Hepatocyte (in vitro differentiated cells): ENCODE data around the gene TIRAP.

Experiments
- EZH2 ChIP-seq: fragments of 200-600 bp; sonication (generic); IDR thresholded peaks from 2 replicates; pipeline ENCODE4 v1.6.1; 2016; ENCODE audit warnings: antibody characterized with exemption, mild to moderate bottlenecking, borderline replicate concordance
- EZH2phosphoT487 ChIP-seq: fragments of 200-600 bp; sonication (generic); IDR thresholded peaks from one replicate; pipeline ENCODE4 v1.6.1; 2018; ENCODE audit warnings: antibody characterized with exemption, mild to moderate bottlenecking, low read depth, moderate library complexity; ENCODE audit not compliant: unreplicated experiment, severe bottlenecking
- TF ChIP-seq, protein P1 (sequence below): fragments of 200-600 bp; sonication (generic); IDR thresholded peaks from 2 replicates; pipeline ENCODE4 v1.5.1; 2016; ENCODE audit warnings: antibody characterized with exemption, mild to moderate bottlenecking; ENCODE audit not compliant: poor library complexity

DNA sequence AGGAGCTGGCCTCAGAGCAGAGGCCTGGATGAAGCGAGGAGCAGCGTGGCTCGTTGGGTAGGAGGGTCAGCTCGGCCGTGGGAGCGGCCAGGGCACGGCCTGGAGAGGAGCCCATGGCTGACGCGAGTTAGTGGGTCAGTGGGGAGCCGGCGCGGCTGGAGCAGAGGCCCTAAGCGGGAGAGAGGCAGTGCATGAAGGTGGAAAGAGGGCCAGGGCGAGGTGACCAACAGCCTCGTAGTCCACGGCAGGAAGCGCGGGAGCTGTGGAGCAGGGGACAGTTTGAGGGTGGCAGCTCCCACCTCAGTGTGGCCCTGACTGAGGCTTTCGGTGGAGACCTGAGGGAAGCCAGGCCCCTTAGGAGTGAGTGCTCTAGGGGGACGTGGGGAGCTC, 45.1 kb downstream of the TIRAP start:
- TF ChIP-seq, protein P1, sequence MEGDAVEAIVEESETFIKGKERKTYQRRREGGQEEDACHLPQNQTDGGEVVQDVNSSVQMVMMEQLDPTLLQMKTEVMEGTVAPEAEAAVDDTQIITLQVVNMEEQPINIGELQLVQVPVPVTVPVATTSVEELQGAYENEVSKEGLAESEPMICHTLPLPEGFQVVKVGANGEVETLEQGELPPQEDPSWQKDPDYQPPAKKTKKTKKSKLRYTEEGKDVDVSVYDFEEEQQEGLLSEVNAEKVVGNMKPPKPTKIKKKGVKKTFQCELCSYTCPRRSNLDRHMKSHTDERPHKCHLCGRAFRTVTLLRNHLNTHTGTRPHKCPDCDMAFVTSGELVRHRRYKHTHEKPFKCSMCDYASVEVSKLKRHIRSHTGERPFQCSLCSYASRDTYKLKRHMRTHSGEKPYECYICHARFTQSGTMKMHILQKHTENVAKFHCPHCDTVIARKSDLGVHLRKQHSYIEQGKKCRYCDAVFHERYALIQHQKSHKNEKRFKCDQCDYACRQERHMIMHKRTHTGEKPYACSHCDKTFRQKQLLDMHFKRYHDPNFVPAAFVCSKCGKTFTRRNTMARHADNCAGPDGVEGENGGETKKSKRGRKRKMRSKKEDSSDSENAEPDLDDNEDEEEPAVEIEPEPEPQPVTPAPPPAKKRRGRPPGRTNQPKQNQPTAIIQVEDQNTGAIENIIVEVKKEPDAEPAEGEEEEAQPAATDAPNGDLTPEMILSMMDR = no peak
- no peak for TF ChIP-seq EZH2
- no peak for TF ChIP-seq EZH2phosphoT487
